Neural cell (in vitro differentiated cells): Measurements from ENCODE around the gene BCCIP. TPM values are rescaled to one million over a fixed set of nuclear protein-coding genes. Genes with fewer than 3 reads are reported as not detected.

Experiments used
- H2AFZ ChIP-seq: fragments of 200-600, 300-800 bp; sonication (generic), shearing (Covaris generic); 2 replicates; pipeline ENCODE4 v1.6.0; 2014; ENCODE audit warnings: low read depth, mild to moderate bottlenecking, antibody characterized with exemption, low read length, moderate library complexity
- H3F3A ChIP-seq: fragments of 200-600 bp; shearing (Covaris generic); 2 replicates; pipeline ENCODE4 v1.6.1; 2016; ENCODE audit warnings: mild to moderate bottlenecking, moderate library complexity, mixed read lengths, antibody characterized with exemption, low read length; ENCODE audit not compliant: insufficient read depth, poor library complexity, severe bottlenecking
- H3K27ac ChIP-seq: fragments of 200-600, 300-800 bp; sonication (generic), shearing (Covaris generic); 2 replicates; pipeline ENCODE4 v1.5.1; 2014; ENCODE audit warnings: mild to moderate bottlenecking, low read length, moderate library complexity
- H3K27me3 ChIP-seq: fragments of 300-800, 200-600 bp; sonication (generic), shearing (Covaris generic); 2 replicates; pipeline ENCODE4 v1.6.0; 2014; ENCODE audit warnings: mild to moderate bottlenecking, low read depth, low read length, moderate library complexity; ENCODE audit not compliant: insufficient read depth
- H3K36me3 ChIP-seq: fragments of 300-800, 200-600 bp; sonication (generic), shearing (Covaris generic); 2 replicates; pipeline ENCODE4 v1.5.1; 2014; ENCODE audit warnings: mild to moderate bottlenecking, antibody characterized with exemption, low read length, moderate library complexity; ENCODE audit not compliant: insufficient read depth
- H3K4me2 ChIP-seq: fragments of 300-800, 200-600 bp; sonication (generic), shearing (Covaris generic); 2 replicates; pipeline ENCODE4 v1.6.0; 2014; ENCODE audit warnings: mild to moderate bottlenecking, low read length
- H3K4me3 ChIP-seq: fragments of 300-800, 200-600 bp; sonication (generic), shearing (Covaris generic); 2 replicates; pipeline ENCODE4 v1.5.1; 2014; ENCODE audit warnings: mild to moderate bottlenecking, low read length, moderate library complexity
- H3K79me2 ChIP-seq: fragments of 200-600 bp; shearing (Covaris generic); replicated peaks from 2 replicates; pipeline ENCODE4 v1.6.0; 2014; ENCODE audit warnings: mild to moderate bottlenecking, low read length, moderate library complexity; ENCODE audit not compliant: insufficient read depth
- H3K9ac ChIP-seq: fragments of 300-800, 200-600 bp; sonication (generic), shearing (Covaris generic); 2 replicates; pipeline ENCODE4 v1.6.1; 2016; ENCODE audit warnings: mild to moderate bottlenecking, low read length, mixed read lengths
- H3K9me2 ChIP-seq: fragments of 200-600 bp; shearing (Covaris generic); 2 replicates; pipeline ENCODE4 v1.6.1; 2016; ENCODE audit warnings: mild to moderate bottlenecking, low read length, mixed read lengths; ENCODE audit not compliant: insufficient read depth
- H3K9me3 ChIP-seq: fragments of 200-600, 300-800 bp; sonication (generic), shearing (Covaris generic); 2 replicates; pipeline ENCODE4 v1.6.1; 2016; ENCODE audit warnings: mild to moderate bottlenecking, mixed run types, low read length, moderate library complexity, mixed read lengths
- H4K20me1 ChIP-seq: fragments of 200-600 bp; shearing (Covaris generic); 2 replicates; pipeline ENCODE4 v1.6.1; 2016; ENCODE audit warnings: mild to moderate bottlenecking, mixed run types; ENCODE audit not compliant: insufficient read depth
- EP300 ChIP-seq: fragments of 450-650 bp; conservative IDR thresholded peaks from 2 replicates; pipeline ENCODE4 v1.6.1; 2014; ENCODE audit warnings: antibody characterized with exemption, mild to moderate bottlenecking, moderate library complexity; ENCODE audit not compliant: poor library complexity, severe bottlenecking
- EZH2 ChIP-seq: fragments of 200-600, 300-800 bp; shearing (Covaris generic), sonication (generic); IDR thresholded peaks from 2 replicates; pipeline ENCODE4 v1.6.1; 2014; ENCODE audit warnings: antibody characterized with exemption, low read length, borderline replicate concordance, mild to moderate bottlenecking; ENCODE audit not compliant: insufficient read depth, poor library complexity, severe bottlenecking
- MXI1 ChIP-seq: fragments of 450-650 bp; conservative IDR thresholded peaks from 2 replicates; pipeline ENCODE4 v1.6.1; 2014; ENCODE audit warnings: antibody characterized with exemption, mild to moderate bottlenecking; ENCODE audit not compliant: poor library complexity, severe bottlenecking
- POLR2AphosphoS5 ChIP-seq: IDR thresholded peaks from 2 replicates; pipeline ENCODE4 v1.6.1; 2012
- RAD21 ChIP-seq: fragments of 450-650 bp; conservative IDR thresholded peaks from 2 replicates; pipeline ENCODE4 v1.6.1; 2014; ENCODE audit warnings: antibody characterized with exemption, mild to moderate bottlenecking, moderate library complexity
- SMC3 ChIP-seq: fragments of 450-650 bp; conservative IDR thresholded peaks from 2 replicates; pipeline ENCODE4 v1.6.1; 2014; ENCODE audit warnings: antibody characterized with exemption, mild to moderate bottlenecking, moderate library complexity; ENCODE audit not compliant: poor library complexity
- TAF1 ChIP-seq: IDR thresholded peaks from 2 replicates; pipeline ENCODE4 v1.6.1; 2012; ENCODE audit warnings: low read depth
- polyA plus RNA-seq: library from polyadenylated mRNA; depleted of rRNA; stranded (reverse); fragments of >200 nt; gene quantifications from 2 replicates; pipeline ENCODE4 v1.2.3, GENCODE V29; 2014
- TF ChIP-seq, protein P1 (sequence below): fragments of 450-650 bp; IDR thresholded peaks from 2 replicates; pipeline ENCODE4 v1.5.1; 2014; ENCODE audit warnings: antibody characterized with exemption, mild to moderate bottlenecking, moderate library complexity; ENCODE audit not compliant: poor library complexity, severe bottlenecking
- TF ChIP-seq, protein P2 (sequence below): IDR thresholded peaks from 2 replicates; pipeline ENCODE4 v1.6.1; 2012; ENCODE audit warnings: borderline replicate concordance

Gene BCCIP
- polyA plus RNA-seq, 1 donor from 2014 or later: 95.8 TPM

DNA sequence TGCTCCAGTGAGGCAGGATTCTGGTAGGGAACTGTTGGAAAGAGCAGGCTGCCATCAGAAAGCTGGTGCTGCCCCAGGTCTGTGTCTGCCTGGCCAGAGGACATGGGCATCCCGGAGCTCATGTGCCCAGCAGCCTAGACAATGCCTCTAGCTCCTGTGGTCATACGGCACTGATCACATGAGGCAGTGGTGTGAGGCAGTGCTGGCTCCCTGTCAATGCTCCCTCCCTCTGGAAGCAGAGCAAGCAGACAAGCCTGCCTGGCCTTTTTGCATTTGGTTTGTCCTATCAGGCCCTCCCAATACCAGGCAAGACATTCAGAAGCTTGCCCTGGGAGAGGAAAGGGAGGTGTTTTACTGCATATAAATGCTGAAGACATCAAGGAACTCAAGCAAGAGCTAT lies 28.2 kb upstream of the BCCIP start:
- Histone ChIP-seq H3F3A (no peaks in the 10 kb centered on the region), H3K36me3 (no peaks in the 10 kb centered on the region), H3K4me2 (no peak overlapping the region), H3K79me2 (no peaks in the 10 kb centered on the region), H3K9me3 (no peaks in the 10 kb centered on the region), H3K9ac (no peak overlapping the region), H3K27me3 (no peaks in the 10 kb centered on the region), H3K4me3 (no peak overlapping the region), H3K27ac (no peak overlapping the region), H2AFZ (no peak overlapping the region), H3K9me2 (no peaks in the 10 kb centered on the region), H4K20me1 (no peaks in the 10 kb centered on the region)
- TF ChIP-seq TAF1 (no peak), EP300 (no peak), SMC3 (no peak), MXI1 (no peak), POLR2AphosphoS5 (no peak), EZH2 (no peak), RAD21 (no peak)
- TF ChIP-seq, protein P1, sequence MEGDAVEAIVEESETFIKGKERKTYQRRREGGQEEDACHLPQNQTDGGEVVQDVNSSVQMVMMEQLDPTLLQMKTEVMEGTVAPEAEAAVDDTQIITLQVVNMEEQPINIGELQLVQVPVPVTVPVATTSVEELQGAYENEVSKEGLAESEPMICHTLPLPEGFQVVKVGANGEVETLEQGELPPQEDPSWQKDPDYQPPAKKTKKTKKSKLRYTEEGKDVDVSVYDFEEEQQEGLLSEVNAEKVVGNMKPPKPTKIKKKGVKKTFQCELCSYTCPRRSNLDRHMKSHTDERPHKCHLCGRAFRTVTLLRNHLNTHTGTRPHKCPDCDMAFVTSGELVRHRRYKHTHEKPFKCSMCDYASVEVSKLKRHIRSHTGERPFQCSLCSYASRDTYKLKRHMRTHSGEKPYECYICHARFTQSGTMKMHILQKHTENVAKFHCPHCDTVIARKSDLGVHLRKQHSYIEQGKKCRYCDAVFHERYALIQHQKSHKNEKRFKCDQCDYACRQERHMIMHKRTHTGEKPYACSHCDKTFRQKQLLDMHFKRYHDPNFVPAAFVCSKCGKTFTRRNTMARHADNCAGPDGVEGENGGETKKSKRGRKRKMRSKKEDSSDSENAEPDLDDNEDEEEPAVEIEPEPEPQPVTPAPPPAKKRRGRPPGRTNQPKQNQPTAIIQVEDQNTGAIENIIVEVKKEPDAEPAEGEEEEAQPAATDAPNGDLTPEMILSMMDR: no peak
- TF ChIP-seq, protein P2, sequence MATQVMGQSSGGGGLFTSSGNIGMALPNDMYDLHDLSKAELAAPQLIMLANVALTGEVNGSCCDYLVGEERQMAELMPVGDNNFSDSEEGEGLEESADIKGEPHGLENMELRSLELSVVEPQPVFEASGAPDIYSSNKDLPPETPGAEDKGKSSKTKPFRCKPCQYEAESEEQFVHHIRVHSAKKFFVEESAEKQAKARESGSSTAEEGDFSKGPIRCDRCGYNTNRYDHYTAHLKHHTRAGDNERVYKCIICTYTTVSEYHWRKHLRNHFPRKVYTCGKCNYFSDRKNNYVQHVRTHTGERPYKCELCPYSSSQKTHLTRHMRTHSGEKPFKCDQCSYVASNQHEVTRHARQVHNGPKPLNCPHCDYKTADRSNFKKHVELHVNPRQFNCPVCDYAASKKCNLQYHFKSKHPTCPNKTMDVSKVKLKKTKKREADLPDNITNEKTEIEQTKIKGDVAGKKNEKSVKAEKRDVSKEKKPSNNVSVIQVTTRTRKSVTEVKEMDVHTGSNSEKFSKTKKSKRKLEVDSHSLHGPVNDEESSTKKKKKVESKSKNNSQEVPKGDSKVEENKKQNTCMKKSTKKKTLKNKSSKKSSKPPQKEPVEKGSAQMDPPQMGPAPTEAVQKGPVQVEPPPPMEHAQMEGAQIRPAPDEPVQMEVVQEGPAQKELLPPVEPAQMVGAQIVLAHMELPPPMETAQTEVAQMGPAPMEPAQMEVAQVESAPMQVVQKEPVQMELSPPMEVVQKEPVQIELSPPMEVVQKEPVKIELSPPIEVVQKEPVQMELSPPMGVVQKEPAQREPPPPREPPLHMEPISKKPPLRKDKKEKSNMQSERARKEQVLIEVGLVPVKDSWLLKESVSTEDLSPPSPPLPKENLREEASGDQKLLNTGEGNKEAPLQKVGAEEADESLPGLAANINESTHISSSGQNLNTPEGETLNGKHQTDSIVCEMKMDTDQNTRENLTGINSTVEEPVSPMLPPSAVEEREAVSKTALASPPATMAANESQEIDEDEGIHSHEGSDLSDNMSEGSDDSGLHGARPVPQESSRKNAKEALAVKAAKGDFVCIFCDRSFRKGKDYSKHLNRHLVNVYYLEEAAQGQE: no peak

DNA sequence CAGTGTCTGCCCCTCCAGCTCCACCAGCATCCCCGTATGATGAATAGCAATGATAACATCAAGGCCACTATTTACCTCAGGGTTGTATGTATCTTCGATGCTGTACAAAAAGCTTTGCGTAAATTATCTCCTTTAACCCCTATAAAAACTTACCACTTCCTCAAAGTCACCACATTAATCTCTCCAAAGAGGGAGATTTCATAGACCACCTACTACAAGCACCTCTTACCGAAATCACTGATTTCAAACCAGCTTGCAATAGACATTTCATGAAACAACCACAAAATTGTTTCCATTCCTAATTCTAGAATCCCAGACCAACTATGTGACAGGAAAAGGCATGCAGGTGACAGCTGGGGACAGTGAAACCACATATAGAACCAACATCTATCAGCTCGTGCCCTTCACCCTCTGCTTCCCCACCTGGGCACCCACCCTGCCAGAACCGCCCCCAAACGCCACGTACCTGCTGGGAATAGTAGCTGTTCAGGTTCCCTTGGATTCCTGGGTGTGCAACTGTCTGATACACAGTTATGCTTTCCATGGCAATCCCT lies 27.6 kb upstream of the BCCIP start:
- no peak overlapping the region for H3K9ac ChIP-seq
- TF ChIP-seq, protein P2: no peak
- TF ChIP-seq, protein P1: no peak
- TF ChIP-seq SMC3: no peak
- no peak for TF ChIP-seq POLR2AphosphoS5
- TF ChIP-seq EZH2: no peak
- TF ChIP-seq TAF1: no peak
- TF ChIP-seq RAD21: no peak
- TF ChIP-seq EP300: no peak
- TF ChIP-seq MXI1: no peak
- H3K36me3 ChIP-seq: no peaks in the 10 kb centered on the region
- H3K27ac ChIP-seq: no peak overlapping the region
- no peak overlapping the region for H3K4me3 ChIP-seq
- H3F3A ChIP-seq: no peaks in the 10 kb centered on the region
- no peaks in the 10 kb centered on the region for H3K9me2 ChIP-seq
- no peaks in the 10 kb centered on the region for H3K79me2 ChIP-seq
- no peaks in the 10 kb centered on the region for H3K27me3 ChIP-seq
- no peak overlapping the region for H2AFZ ChIP-seq
- H3K9me3 ChIP-seq: no peaks in the 10 kb centered on the region
- H3K4me2 ChIP-seq: no peak overlapping the region
- no peaks in the 10 kb centered on the region for H4K20me1 ChIP-seq
